CD4-positive, alpha-beta T cell treated with Interferon gamma for 1 hour (primary cell): ENCODE results near the gene CRELD2.
A peak's percentile ranks its signal among the peaks of the same experiment; 100 is the strongest.

Source experiments
- DNase-seq: peaks from one replicate; pipeline ENCODE4 v3.0.0-alpha.2; 2020

Gene CRELD2

GRCh38 chr22:49959782-49960158 lies 41.3 kb downstream of the CRELD2 start:
- DNase-seq = no peak

DNA sequence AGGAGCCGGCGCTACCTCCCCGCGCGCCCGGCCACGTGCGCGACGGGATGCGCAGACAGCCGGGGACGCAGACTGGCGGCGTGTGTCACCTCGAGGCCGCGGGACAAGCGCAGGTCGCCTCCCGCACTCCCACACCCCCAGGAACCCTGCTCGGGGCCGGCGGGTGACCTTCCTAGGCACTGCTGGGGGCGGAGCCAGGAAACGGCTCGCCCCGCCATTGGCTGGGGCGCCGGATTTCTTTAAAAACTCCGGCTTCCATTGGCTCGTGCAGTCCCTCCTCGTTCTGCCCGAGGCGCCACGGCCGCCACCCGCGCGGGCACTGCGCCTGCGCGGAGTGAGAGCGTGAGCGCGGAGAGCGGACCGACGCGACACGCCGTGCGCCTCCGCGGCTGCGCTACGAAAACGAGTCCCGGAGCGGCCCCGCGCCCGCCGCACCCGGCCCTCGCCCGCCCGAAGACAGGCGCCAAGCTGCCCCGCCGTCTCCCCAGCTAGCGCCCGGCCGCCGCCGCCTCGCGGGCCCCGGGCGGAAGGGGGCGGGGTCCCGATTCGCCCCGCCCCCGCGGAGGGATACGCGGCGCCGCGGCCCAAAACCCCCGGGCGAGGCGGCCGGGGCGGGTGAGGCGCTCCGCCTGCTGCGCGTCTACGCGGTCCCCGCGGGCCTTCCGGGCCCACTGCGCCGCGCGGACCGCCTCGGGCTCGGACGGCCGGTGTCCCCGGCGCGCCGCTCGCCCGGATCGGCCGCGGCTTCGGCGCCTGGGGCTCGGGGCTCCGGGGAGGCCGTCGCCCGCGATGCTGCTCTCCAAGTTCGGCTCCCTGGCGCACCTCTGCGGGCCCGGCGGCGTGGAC lies 41.9 kb downstream of the CRELD2 start, which contains the start of gene PIM3:
Gene PIM3 (plus strand): TSS at position 614 of the 846 bp plus-strand sequence. CDS start 176 bp downstream, at position 790.
- DNase-seq = peak; percentile 96

DNA sequence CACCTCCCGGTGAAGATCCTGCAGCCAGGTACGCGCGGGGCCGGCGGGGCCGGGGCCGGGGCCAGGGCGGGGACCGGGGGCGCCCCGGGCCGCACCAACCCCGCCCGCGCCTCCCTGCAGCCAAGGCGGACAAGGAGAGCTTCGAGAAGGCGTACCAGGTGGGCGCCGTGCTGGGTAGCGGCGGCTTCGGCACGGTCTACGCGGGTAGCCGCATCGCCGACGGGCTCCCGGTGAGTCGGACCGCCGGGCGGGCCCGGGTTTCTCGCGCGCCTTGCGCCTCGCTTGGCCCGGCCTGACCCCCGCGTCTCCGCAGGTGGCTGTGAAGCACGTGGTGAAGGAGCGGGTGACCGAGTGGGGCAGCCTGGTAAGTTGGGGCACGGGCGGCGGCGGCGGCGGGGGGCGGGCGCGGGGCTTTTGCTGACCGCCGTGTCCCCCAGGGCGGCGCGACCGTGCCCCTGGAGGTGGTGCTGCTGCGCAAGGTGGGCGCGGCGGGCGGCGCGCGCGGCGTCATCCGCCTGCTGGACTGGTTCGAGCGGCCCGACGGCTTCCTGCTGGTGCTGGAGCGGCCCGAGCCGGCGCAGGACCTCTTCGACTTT lies 42.7 kb downstream of the CRELD2 start:
- DNase-seq = peak; percentile 38

DNA sequence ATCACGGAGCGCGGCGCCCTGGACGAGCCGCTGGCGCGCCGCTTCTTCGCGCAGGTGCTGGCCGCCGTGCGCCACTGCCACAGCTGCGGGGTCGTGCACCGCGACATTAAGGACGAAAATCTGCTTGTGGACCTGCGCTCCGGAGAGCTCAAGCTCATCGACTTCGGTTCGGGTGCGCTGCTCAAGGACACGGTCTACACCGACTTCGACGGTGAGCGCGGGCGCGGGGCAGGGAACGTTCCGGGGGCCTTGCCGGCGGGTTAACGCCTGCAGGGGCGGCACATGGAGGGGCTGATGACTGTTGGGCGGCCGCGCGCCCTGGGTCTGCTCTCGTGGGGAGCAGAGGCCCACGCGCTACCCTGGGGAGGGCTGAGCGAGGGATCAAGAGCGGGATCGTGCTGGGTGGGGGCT lies 43.2 kb downstream of the CRELD2 start:
- no peak for DNase-seq

GRCh38 chr22:49962012-49962750 lies 43.7 kb downstream of the CRELD2 start:
- DNase-seq = peak; percentile 90

- no peak for DNase-seq
These were observed 44.6 kb downstream of the CRELD2 start for GRCh38 chr22:49962751-49963646.

GRCh38 chr22:49963647-49964026 lies 45.2 kb downstream of the CRELD2 start:
- no peak for DNase-seq

GRCh38 chr22:49964136-49965090 lies 46.0 kb downstream of the CRELD2 start:
- DNase-seq = no peak

DNA sequence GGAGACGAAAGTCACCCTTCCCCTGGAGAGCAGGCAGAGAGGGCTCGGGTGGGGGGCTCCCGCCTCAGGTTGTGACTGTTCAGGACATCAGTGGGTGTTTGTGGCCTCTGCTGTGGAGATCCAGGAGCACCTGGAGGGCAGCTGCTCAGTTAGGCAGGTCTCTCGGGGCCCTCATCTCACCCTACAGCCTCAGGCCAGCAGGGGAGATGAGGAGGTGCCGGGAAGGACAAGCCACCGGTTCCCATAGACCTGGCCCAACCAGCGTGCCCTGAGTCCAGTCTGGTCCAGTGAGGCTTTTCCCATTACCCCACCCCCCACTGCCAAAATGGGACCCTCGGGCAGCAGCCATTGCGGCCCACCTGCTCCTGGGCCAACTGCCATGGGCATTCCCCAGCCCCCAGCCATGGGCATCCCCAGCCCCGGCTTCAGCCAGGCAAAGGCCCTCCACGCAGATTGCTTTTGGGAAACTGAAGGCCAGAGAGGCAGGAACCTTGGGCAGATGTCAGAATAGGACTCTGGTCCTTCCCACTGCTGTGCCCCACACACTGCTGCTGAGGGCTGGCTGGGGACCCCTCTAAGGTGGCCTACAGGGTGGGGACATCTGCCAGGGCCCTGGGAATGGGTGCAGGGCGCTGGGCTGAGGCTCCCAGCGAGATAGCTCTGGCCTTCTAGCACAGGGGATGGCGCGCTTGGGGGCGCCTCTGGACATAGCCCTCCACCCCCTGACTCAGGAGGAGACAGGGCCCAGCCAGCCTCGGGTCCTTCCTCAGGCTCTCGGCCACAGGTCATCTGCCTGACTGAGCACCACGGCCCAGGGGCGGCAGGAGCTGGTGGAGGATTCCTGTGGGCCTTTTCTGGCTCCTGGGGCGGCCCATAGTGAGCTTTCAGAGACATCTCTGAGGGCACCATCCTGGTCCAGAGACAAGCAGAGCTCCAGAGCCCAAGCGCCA lies 46.9 kb downstream of the CRELD2 start:
- no peak for DNase-seq

GRCh38 chr22:49966041-49966773 lies 47.8 kb downstream of the CRELD2 start:
- no peak for DNase-seq

- DNase-seq = peak; percentile 64
These were observed 48.6 kb downstream of the CRELD2 start for GRCh38 chr22:49966774-49967705.

GRCh38 chr22:49967706-49968208 lies 49.3 kb downstream of the CRELD2 start:
- DNase-seq = no peak

- DNase-seq = no peak
These were observed 49.9 kb downstream of the CRELD2 start for GRCh38 chr22:49968313-49968830.

- no peak for DNase-seq
These were observed 50.6 kb downstream of the CRELD2 start for GRCh38 chr22:49968831-49969661.

DNA sequence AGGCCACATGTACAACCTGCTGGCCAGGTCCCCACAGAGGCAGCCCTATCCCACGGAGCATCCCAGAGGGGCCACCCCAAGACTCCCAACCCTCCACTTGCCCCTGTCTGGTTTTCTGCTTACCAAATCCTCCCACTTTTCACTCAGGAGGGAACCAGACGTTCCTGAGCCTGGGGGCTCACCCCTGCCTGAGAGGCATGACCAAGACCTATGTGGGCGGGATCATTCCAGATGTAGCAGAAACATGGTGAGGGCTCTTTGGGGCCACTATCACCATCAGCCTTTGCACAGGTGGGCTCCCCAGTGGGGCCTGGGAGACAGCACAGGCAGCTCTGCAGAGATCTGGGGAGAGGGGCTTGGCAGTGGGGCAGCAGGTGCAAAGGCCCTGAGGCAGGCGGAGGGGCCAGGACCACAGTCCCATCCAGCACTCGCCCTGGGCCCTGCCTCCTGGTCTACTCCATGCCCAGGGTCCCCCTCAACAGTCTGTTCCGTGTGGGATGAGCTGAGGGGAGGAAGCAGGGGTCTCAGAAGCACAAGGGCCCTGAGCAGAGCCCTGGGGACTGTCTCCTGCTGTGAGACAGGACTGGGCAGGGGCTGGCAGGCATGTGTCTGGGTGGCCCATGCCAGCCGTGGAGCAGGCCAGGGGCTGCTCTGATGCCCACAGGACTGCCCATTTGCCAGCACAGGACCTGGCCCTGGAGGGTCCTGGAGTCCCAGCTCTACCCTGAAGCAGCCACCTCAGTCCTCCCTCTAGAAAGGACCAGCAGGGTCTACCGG lies 51.5 kb downstream of the CRELD2 start:
- DNase-seq = no peak
